ENCODE results near the gene UGGT2. TPM values are rescaled to one million over a fixed set of nuclear protein-coding genes. Genes with fewer than 3 reads are reported as not detected.
A peak's percentile ranks its signal among the peaks of the same experiment; 100 is the strongest.
"Not testable (repeated sequence)": the region's sequence is repeated elsewhere in the genome, so short reads cannot be mapped to it uniquely, and the experiment has no call there.

Gene UGGT2
- total and polyA plus RNA-seq, 7 donors = 2.1 to 7.2 (median 4.3) TPM

DNA sequence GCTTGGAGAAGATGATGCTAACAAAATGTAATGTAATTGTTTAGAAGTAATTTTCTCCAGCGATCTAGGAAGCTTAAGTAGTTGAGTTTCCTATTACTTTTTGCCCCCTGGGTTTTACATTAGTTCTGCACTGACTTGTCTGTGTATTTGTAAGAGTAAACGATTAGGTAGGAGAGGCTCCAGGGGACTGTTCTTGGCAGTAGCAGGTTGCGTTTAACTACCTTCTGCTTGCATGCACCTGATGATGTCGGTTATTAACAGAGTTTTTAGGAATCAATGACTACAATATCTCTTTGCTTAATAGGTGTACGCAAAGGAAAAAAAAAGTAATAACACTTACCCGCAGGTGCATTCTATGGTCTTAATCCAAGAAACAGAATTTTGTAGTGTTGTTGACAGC, 18.3 kb upstream of the UGGT2 start:
- intact Hi-C loops (cut with DNase I) = no loop called here
- Histone ChIP-seq H3K9me3 (no peaks in the 10 kb centered on the region), H3K27ac (no peak overlapping the region), H3K4me3 (no peak overlapping the region), H3K36me3 (ENCODE audit: insufficient read depth in 1 of 2, low read depth in 1 of 2) (no peaks in the 10 kb centered on the region), H3K4me1 (no peaks in the 10 kb centered on the region), H3K27me3 (ENCODE audit: insufficient read depth in 3 of 3, low read length in 2 of 3) (no peaks in the 10 kb centered on the region)
- DNase-seq = no peak
- TF ChIP-seq, protein P1, sequence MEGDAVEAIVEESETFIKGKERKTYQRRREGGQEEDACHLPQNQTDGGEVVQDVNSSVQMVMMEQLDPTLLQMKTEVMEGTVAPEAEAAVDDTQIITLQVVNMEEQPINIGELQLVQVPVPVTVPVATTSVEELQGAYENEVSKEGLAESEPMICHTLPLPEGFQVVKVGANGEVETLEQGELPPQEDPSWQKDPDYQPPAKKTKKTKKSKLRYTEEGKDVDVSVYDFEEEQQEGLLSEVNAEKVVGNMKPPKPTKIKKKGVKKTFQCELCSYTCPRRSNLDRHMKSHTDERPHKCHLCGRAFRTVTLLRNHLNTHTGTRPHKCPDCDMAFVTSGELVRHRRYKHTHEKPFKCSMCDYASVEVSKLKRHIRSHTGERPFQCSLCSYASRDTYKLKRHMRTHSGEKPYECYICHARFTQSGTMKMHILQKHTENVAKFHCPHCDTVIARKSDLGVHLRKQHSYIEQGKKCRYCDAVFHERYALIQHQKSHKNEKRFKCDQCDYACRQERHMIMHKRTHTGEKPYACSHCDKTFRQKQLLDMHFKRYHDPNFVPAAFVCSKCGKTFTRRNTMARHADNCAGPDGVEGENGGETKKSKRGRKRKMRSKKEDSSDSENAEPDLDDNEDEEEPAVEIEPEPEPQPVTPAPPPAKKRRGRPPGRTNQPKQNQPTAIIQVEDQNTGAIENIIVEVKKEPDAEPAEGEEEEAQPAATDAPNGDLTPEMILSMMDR (IDR thresholded peaks at IDR 0.05) = no peak
- WGBS, 3 donors = 74 to 78% (median 75%) methylated on average over 6 of the region's 6 CpGs
- no peak for ATAC-seq

DNA sequence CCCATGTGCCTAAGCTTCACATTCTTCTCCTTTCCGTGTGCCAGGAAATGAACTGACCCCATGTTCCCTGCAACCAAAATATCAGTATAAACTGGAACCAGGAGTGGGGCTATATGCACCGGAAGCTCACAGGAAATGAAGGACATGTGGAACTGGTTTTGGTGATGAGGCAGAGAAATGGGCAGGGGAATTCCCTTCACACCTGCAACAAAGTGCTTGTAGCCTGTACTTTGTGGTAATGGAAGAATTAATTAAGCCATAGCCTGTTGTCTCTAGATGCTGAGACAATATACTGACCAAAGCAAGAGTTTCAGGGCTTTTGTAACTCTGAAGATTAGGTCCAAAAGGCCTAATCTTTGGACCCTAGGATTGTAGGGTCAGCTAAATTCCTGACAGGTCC, 15.5 kb upstream of the UGGT2 start:
- TF ChIP-seq, protein P1 (IDR thresholded peaks at IDR 0.05) = no peak
- Histone ChIP-seq H3K27me3 (ENCODE audit: insufficient read depth in 3 of 3, low read length in 2 of 3) (no peaks in the 10 kb centered on the region), H3K36me3 (ENCODE audit: insufficient read depth in 1 of 2, low read depth in 1 of 2) (no peaks in the 10 kb centered on the region), H3K27ac (no peak overlapping the region), H3K9me3 (no peaks in the 10 kb centered on the region), H3K4me1 (no peaks in the 10 kb centered on the region), H3K4me3 (no peak overlapping the region)
- 46 to 54% (median 52%) methylated on average over 2 of the region's 2 CpGs for whole genome bisulfite sequencing, 3 donors
- ATAC-seq (no peak), DNase-seq (no peak)
- intact Hi-C loops (cut with DNase I) = no loop called here

DNA sequence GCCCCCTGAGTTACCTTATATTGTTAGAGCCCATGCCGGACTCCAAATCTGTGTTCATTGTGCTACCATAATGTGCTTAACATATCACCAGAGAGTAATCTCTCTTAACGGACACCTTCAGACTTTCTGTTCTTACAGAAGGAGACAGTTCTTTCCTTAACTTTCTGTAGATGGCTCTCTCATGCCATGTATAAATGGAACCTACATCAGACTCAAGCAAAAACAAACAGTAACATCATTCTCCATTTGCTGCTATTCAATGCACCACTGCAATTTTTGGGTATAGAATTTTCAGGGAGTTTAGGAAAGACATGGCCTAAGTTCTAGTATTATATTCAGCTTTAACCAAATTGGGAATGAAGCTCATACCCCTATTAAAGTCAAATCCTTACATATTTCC, 12.6 kb upstream of the UGGT2 start:
- intact Hi-C loops (cut with DNase I) = no loop called here
- Histone ChIP-seq H3K27me3 (ENCODE audit: insufficient read depth in 3 of 3, low read length in 2 of 3) (peaks cover 0 to 4% (median 0%) of the 10 kb centered on the region in 3 donors), H3K36me3 (ENCODE audit: insufficient read depth in 1 of 2, low read depth in 1 of 2) (no peaks in the 10 kb centered on the region), H3K9me3 (no peaks in the 10 kb centered on the region), H3K4me3 (no peak overlapping the region), H3K4me1 (no peaks in the 10 kb centered on the region), H3K27ac (no peak overlapping the region)
- WGBS, 3 donors = 71 to 84% (median 78%) methylated on average over 2 of the region's 2 CpGs
- TF ChIP-seq, protein P1 (IDR thresholded peaks at IDR 0.05) = no peak
- DNase-seq = no peak
- ATAC-seq = no peak

DNA sequence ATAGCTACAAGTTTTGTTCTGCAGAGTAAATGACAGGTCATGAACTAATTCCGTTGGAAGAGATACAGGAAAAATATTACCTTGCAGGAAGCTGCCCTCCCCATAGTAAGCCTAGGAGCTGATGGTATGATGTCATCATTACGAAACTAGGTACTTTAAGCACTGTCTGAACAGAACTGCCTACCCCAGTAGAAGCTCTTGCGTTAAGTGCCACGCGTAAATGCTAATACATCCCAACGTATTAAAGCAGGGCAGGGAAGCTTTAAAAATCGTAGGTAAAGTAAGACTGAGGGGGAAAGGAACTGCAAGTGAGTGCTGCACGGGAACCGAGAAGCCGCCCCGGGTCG, 572 bp downstream of the UGGT2 start:
- H3K4me3 ChIP-seq = peak overlapping the region; percentile 97
- WGBS, 3 donors = 0 to 1% (median 1%) methylated on average over 12 of the region's 12 CpGs
- TF ChIP-seq, protein P1 (IDR thresholded peaks at IDR 0.05) = no peak
- ATAC-seq = peak; percentile 40 to 64 (median 52)
- no peaks in the 10 kb centered on the region for H3K4me1 ChIP-seq
- no peak for DNase-seq
- no peaks in the 10 kb centered on the region for H3K36me3 ChIP-seq (ENCODE audit: insufficient read depth in 1 of 2, low read depth in 1 of 2)
- H3K9me3 ChIP-seq = no peaks in the 10 kb centered on the region
- intact Hi-C loops (cut with DNase I) = no loop called here
- peaks cover 0 to 3% (median 0%) of the 10 kb centered on the region in 3 donors for H3K27me3 ChIP-seq (ENCODE audit: insufficient read depth in 3 of 3, low read length in 2 of 3)
- peak overlapping the region; percentile 80 for H3K27ac ChIP-seq

DNA sequence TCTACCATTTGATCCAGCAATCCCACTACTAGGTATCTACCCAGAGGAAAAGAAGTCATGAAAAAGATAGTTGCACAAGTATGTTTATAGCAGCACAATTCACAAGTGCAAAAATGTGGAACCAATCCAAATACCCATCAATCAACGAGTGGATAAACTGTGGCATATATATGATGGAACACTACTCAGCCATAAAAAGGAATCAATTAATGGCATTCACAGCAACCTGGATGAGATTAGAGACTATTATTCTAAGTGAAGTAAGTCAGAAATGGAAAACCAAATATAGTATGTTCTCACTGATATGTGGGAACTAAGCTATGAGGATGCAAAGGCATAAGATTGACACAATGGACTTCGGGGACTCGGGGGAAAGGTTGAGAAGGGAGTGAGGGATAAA, 1.3 kb downstream of the UGGT2 start:
- H3K9me3 ChIP-seq; ATAC-seq; DNase-seq; H3K27me3 ChIP-seq (ENCODE audit: insufficient read depth in 3 of 3, low read length in 2 of 3); H3K27ac ChIP-seq; H3K36me3 ChIP-seq (ENCODE audit: insufficient read depth in 1 of 2, low read depth in 1 of 2); intact Hi-C loops (cut with DNase I); H3K4me1 ChIP-seq: not testable (repeated sequence)
- H3K4me3 ChIP-seq = peak overlapping the region; percentile 97
- 90 to 93% (median 91%) methylated on average over 3 of the region's 3 CpGs for WGBS, 3 donors

DNA sequence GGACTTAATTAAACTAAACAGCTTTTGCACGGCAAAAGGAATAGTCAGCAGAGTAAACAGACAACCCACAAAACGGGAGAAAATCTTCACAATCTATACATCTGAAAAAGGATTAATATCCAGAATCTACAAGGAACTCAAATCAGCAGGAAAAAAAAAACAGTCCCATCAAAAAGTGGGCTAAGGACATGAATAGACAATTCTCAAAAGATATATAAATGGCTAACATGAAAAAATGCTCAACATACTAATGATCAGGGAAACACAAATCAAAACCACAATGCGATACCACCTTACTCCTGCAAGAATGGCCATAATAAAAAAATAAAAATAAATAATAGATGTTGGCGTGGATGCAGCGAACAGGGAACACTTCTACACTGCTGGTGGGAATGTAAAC, 1.7 kb downstream of the UGGT2 start:
- H3K36me3 ChIP-seq (ENCODE audit: insufficient read depth in 1 of 2, low read depth in 1 of 2); ATAC-seq; H3K4me3 ChIP-seq; H3K9me3 ChIP-seq; H3K4me1 ChIP-seq; intact Hi-C loops (cut with DNase I); H3K27ac ChIP-seq; DNase-seq; H3K27me3 ChIP-seq (ENCODE audit: insufficient read depth in 3 of 3, low read length in 2 of 3): not testable (repeated sequence)
- WGBS, 3 donors = 96 to 99% (median 99%) methylated on average over 5 of the region's 5 CpGs

DNA sequence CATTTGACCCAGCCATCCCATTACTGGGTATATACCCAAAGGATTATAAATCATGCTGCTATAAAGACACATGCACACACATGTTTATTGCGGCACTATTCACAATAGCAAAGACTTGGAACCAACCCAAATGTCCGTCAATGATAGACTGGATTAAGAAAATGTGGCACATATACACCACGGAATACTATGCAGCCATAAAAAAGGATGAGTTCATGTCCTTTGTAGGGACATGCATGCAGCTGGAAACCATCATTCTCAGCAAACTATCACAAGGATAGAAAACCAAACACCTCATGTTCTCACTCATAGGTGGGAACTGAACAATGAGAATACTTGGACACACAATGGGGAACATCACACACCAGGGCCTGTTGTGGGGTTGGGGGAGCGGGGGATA, 2.2 kb downstream of the UGGT2 start:
- H3K27ac ChIP-seq; ATAC-seq; H3K9me3 ChIP-seq; H3K36me3 ChIP-seq (ENCODE audit: insufficient read depth in 1 of 2, low read depth in 1 of 2); H3K4me1 ChIP-seq; intact Hi-C loops (cut with DNase I); H3K27me3 ChIP-seq (ENCODE audit: insufficient read depth in 3 of 3, low read length in 2 of 3); H3K4me3 ChIP-seq; DNase-seq: not testable (repeated sequence)
- WGBS, 3 donors = 89 to 95% (median 93%) methylated on average over 2 to 4 of the region's 4 CpGs

DNA sequence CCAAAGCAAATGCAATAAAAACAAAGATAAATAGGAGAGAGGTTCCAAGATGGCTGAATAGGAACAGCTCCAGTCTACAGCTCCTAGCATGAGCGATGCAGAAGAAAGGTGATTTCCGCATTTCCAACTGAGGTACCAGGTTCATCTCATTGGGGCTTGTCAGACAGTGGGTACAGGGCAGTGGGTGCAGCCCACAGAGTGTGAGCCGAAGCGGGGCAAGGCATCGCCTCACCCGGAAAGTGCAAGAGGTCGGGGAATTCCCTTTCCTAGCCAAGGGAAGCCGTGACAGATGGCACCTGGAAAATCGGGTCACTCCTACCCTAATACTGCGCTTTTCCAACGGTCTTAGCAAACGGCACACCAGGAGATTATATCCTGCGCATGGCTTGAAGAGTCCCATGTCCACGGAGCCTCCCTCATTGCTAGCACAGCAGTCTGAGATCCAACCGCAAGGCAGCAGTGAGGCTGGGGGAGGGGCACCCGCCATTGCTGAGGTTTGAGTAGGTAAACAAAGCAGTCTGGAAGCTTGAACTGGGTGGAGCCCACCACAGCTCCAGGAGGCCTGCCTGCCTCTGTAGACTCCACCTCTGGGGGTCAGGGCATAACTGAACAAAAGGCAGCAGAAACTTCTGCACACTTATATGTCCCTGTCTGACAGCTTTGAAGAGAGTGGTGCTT, 6.6 kb downstream of the UGGT2 start:
- H3K4me1 ChIP-seq; ATAC-seq; H3K9me3 ChIP-seq; H3K4me3 ChIP-seq; H3K27me3 ChIP-seq (ENCODE audit: insufficient read depth in 3 of 3, low read length in 2 of 3); intact Hi-C loops (cut with DNase I); DNase-seq; H3K27ac ChIP-seq; H3K36me3 ChIP-seq (ENCODE audit: insufficient read depth in 1 of 2, low read depth in 1 of 2): not testable (repeated sequence)
- 98 to 99% (median 98%) methylated on average over 16 of the region's 16 CpGs for WGBS, 3 donors

Data from psoas muscle (tissue), 8 donors.